Caco-2 (cell line): Measurements from ENCODE around the gene EXD3. TPM values are rescaled to one million over a fixed set of nuclear protein-coding genes. Genes with fewer than 3 reads are reported as not detected.

Experiments used
- BruUV-seq: library from RNA; stranded (reverse); fragments of 400-500 nt; replicated peaks from 2 replicates; lab custom pipeline; 2021; lab: Mats Ljungman, UMichigan
- CTCF ChIA-PET: fragments of 300-600 bp; sonication (Branson Sonifier 250); formaldehyde crosslinking; loops from one replicate; lab custom pipeline; 2022; ENCODE audit warnings: antibody characterized with exemption; lab: Charles Lee
- POLR2A ChIA-PET: fragments of 300-600 bp; sonication (Branson Sonifier 250); formaldehyde crosslinking; loops from one replicate; lab custom pipeline; 2022; ENCODE audit warnings: antibody characterized with exemption; lab: Charles Lee
- DNase-seq, 2 experiments: peaks; one replicate each; pipeline versions ENCODE4 v3.0.0 to v3.0.0-alpha.2; 2020 to 2022
- H3K27me3 ChIP-seq: replicated peaks from 2 replicates; pipeline ENCODE4 v1.6.0; 2011; ENCODE audit warnings: low read length; ENCODE audit not compliant: control insufficient read depth, insufficient read depth
- H3K36me3 ChIP-seq: 2 replicates; pipeline ENCODE4 v1.5.1; 2011; ENCODE audit warnings: low read length; ENCODE audit not compliant: control insufficient read depth, insufficient read depth
- H3K4me1 ChIP-seq: fragments of 250-450 bp; sonication (Bioruptor Pico); 2 replicates; pipeline ENCODE4 v1.5.1; 2020; ENCODE audit warnings: mild to moderate bottlenecking
- H3K4me3 ChIP-seq: 2 replicates; pipeline ENCODE4 v1.5.1; 2011; ENCODE audit warnings: low read depth, mild to moderate bottlenecking, control low read depth, low read length
- H3K9me3 ChIP-seq: fragments of 250-450 bp; sonication (Bioruptor Pico); 2 replicates; pipeline ENCODE4 v1.5.1; 2020; ENCODE audit warnings: mild to moderate bottlenecking, moderate library complexity
- H3K27ac Mint-ChIP-seq: one replicate; pipeline ENCODE4 v1.8.0; 2022; ENCODE audit warnings: mixed read lengths; ENCODE audit not compliant: unreplicated experiment
- H3K27me3 Mint-ChIP-seq: one replicate; pipeline ENCODE4 v1.8.0; 2022; ENCODE audit warnings: mixed read lengths; ENCODE audit not compliant: insufficient read depth, unreplicated experiment
- H3K36me3 Mint-ChIP-seq: one replicate; pipeline ENCODE4 v1.8.0; 2022; ENCODE audit warnings: mild to moderate bottlenecking, mixed read lengths; ENCODE audit not compliant: insufficient read depth, unreplicated experiment
- H3K4me1 Mint-ChIP-seq: one replicate; pipeline ENCODE4 v1.8.0; 2022; ENCODE audit warnings: low read depth, mixed read lengths; ENCODE audit not compliant: unreplicated experiment
- H3K4me3 Mint-ChIP-seq: one replicate; pipeline ENCODE4 v1.8.0; 2022; ENCODE audit warnings: mild to moderate bottlenecking, moderate library complexity, mixed read lengths; ENCODE audit not compliant: unreplicated experiment
- H3K9me3 Mint-ChIP-seq: one replicate; pipeline ENCODE4 v1.8.0; 2022; ENCODE audit warnings: mixed read lengths; ENCODE audit not compliant: unreplicated experiment
- intact Hi-C: fragments of 100-400 bp; cut with micrococcal nuclease; formaldehyde crosslinking; loops from one replicate; pipeline ENCODE4 v1.10.0; 2022; ENCODE audit not compliant: unreplicated experiment
- total RNA-seq: library from RNA; stranded (reverse); gene quantifications from 2 replicates; pipeline ENCODE4 v1.2.3, GENCODE V29; 2022
- TF ChIP-seq, protein P1 (sequence below), 2 experiments: fragments of 200-600 bp in 1 of 2; IDR thresholded peaks; 1 replicate in 1 of 2; 2 replicates in 1 of 2; pipeline versions ENCODE4 v1.5.1 to v1.8.0; 2011 to 2022; ENCODE audit warnings: antibody characterized with exemption in 1 of 2, control low read depth in 1 of 2, inconsistent platforms in 1 of 2, low read depth in 1 of 2, low read length in 1 of 2, mild to moderate bottlenecking in 1 of 2, moderate library complexity in 1 of 2; ENCODE audit not compliant: insufficient read depth in 1 of 2, severe bottlenecking in 1 of 2, unreplicated experiment in 1 of 2

EXD3 gene
- total RNA-seq, 1 experiment from 2014 or later, result 10.9 TPM

DNA sequence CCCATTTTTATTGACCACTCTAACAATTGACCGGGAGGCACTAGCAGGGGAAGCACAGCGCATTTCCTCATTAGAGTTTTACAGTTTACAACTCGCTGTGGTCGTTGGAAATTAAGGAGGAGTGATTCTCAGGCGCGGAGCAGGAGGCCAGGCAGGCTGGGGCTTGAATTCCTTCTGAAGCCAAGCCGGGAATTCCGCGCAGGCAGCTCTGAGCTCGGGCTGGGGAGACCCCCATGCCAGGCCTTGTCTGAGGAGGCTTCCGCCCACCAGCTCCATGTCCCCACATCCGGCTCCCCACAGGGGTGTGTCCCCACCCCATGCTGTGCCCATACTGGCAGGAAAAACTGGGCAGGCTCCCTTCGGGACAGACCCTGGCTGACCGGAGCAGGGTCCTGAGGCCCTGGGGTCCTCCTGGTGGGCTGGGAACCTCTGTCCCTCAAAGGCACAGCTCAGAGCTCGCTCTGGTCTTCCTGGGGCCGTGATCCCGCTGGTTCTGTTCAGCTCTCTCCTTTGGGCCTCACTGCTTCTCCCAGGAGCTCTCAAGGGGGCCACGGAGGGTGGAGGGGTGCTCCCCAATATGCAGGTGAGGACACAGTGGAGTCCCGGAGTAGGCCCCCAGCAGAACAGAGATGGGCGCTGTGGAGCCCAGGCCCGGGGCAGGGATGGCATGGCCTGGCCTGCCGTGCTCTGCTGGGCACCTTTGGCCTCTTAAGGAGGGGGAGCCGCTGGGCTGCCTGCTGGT lies 119.6 kb downstream of the EXD3 start:
- H3K9me3 Mint-ChIP-seq, result no peaks in the 10 kb centered on the region
- H3K4me1 ChIP-seq, result peaks cover 23% of the 10 kb centered on the region
- H3K27me3 ChIP-seq, result no peaks in the 10 kb centered on the region
- POLR2A ChIA-PET, result no interaction called here
- no peaks in the 10 kb centered on the region for H3K9me3 ChIP-seq
- CTCF ChIA-PET, result interaction anchor here (1.7 to 2.0 kb wide), 4 partner anchors 10 to 138 kb away, joined by 7 to 14 read pairs (median 8); partner anchors contain the start of gene ENTPD8
- no peaks in the 10 kb centered on the region for H3K27me3 Mint-ChIP-seq
- H3K36me3 ChIP-seq, result no peaks in the 10 kb centered on the region
- intact Hi-C loops, result loop anchor here (5.0 kb wide), 1 partner anchor 119 kb away; the partner anchor contains the start of genes EXD3 and NOXA1
- BruUV-seq, result no TSS peak
- H3K27ac Mint-ChIP-seq, result no peak overlapping the region
- peak in 1 of 2 experiments; percentile 36 for DNase-seq
- peaks cover 25% of the 10 kb centered on the region for H3K36me3 Mint-ChIP-seq
- H3K4me1 Mint-ChIP-seq, result no peaks in the 10 kb centered on the region
- peak overlapping the region; percentile 47 for H3K4me3 Mint-ChIP-seq
- TF ChIP-seq, protein P1, sequence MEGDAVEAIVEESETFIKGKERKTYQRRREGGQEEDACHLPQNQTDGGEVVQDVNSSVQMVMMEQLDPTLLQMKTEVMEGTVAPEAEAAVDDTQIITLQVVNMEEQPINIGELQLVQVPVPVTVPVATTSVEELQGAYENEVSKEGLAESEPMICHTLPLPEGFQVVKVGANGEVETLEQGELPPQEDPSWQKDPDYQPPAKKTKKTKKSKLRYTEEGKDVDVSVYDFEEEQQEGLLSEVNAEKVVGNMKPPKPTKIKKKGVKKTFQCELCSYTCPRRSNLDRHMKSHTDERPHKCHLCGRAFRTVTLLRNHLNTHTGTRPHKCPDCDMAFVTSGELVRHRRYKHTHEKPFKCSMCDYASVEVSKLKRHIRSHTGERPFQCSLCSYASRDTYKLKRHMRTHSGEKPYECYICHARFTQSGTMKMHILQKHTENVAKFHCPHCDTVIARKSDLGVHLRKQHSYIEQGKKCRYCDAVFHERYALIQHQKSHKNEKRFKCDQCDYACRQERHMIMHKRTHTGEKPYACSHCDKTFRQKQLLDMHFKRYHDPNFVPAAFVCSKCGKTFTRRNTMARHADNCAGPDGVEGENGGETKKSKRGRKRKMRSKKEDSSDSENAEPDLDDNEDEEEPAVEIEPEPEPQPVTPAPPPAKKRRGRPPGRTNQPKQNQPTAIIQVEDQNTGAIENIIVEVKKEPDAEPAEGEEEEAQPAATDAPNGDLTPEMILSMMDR (IDR thresholded peaks at IDR 0.05; ENCODE audit: insufficient read depth in 1 of 2, low read depth in 1 of 2, low read length in 1 of 2, severe bottlenecking in 1 of 2, unreplicated experiment in 1 of 2), result no peak
- H3K4me3 ChIP-seq, result peak overlapping the region; percentile 57

DNA sequence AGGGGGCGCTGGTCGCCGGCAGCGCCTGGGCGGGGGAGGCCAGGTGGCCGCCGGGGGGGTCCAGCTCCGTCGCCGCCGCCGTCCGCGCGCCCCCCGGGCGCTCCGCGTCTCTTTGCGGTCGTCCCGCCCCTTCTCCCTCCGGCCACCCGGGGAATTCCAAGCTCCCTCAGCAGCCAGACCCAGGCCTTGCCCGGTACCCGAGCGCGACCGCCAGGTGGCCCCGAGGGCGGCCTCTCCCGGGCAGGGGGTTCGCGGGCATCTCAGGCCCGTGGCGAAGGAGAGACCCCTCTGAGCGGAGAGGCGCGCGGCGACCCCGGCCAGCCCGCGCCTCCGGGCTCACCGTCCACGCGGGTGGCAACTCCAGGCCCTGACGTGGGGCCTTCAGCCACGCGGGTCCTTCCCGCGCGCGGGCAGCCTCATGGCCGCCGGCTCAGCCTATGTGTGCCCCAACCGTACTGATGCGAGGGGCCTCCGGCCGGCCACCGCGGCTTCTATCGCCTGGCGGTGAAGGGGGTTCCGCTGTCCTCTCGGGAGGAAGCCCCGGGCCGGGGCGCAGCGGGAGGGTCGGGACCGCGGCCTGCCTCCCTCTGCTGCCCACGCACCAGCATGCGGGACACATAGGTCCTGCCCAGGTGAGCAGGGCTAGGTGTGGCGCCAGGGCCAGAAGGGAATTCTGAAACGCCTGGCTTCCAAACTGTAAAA lies 120.4 kb downstream of the EXD3 start:
- peak overlapping the region; percentile 90 for H3K4me3 Mint-ChIP-seq
- Histone ChIP-seq H3K4me1 (peaks cover 18% of the 10 kb centered on the region), H3K36me3 (no peaks in the 10 kb centered on the region), H3K27me3 (no peaks in the 10 kb centered on the region), H3K4me3 (peak overlapping the region; percentile 57), H3K9me3 (no peaks in the 10 kb centered on the region)
- H3K9me3 Mint-ChIP-seq, result no peaks in the 10 kb centered on the region
- H3K27ac Mint-ChIP-seq, result no peak overlapping the region
- H3K36me3 Mint-ChIP-seq, result peaks cover 25% of the 10 kb centered on the region
- POLR2A ChIA-PET, result interaction anchor here (0.5 to 1.8 kb wide), 14 partner anchors 9 to 455 kb away, joined by 3 to 40 read pairs (median 6); partner anchors contain the start of genes ENTPD8, EXD3, MAN1B1 and NOXA1
- CTCF ChIA-PET, result interaction anchor here (0.6 to 2.0 kb wide), 18 partner anchors 8 to 357 kb away, joined by 3 to 18 read pairs (median 6); partner anchors contain the start of genes ENTPD8, EXD3, MRPL41 and NOXA1
- TF ChIP-seq, protein P1 (IDR thresholded peaks at IDR 0.05; ENCODE audit: insufficient read depth in 1 of 2, low read depth in 1 of 2, low read length in 1 of 2, severe bottlenecking in 1 of 2, unreplicated experiment in 1 of 2), result peak; percentile 71 to 77
- intact Hi-C loops, result loop anchor here (5.0 kb wide), 1 partner anchor 120 kb away; the partner anchor contains the start of genes EXD3 and NOXA1
- H3K27me3 Mint-ChIP-seq, result no peaks in the 10 kb centered on the region
- BruUV-seq, result TSS peak; percentile 34
- H3K4me1 Mint-ChIP-seq, result no peaks in the 10 kb centered on the region
- DNase-seq, result peak; percentile 32 to 80

DNA sequence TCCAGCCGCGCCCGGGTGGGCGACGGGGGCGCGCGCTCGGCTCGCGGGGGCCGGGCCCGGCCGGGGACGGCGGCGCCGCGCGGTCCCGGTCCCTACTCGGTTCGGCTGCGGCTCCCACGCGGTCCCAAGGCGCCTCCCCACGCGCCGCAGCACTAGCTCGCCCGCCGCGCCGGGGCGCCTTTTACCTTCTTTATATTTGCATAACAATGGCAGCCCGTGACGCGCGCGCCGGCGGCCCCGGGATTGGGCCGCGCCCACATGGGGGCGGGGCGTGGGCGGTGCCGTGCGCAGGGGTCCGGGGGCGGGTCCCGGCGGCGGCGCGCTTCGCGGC lies 120.9 kb downstream of the EXD3 start, which contains the start of gene NRARP:
TSS of gene NRARP (minus strand) at position 154 of the 331 bp plus-strand sequence. CDS start 343 bp downstream, outside the sequence.
- H3K4me3 Mint-ChIP-seq, result peak within 1 kb of the TSS; percentile 90
- Histone ChIP-seq H3K4me1 (peaks cover 13% of the 10 kb centered on the region; the same call in 1 of the 2 replicates), H3K36me3 (no peaks in the 10 kb centered on the region), H3K27me3 (no peaks in the 10 kb centered on the region), H3K4me3 (peak within 1 kb of the TSS; percentile 99), H3K9me3 (no peaks in the 10 kb centered on the region)
- peak within 1 kb of the TSS; percentile 84 for H3K27ac Mint-ChIP-seq
- DNase-seq, result peak; percentile 92 to 96
- peaks cover 26% of the 10 kb centered on the region for H3K36me3 Mint-ChIP-seq
- intact Hi-C loops, result loop anchor here (5.0 kb wide), 1 partner anchor 120 kb away; the partner anchor contains the start of genes EXD3 and NOXA1
- H3K9me3 Mint-ChIP-seq, result no peaks in the 10 kb centered on the region
- no TSS peak for BruUV-seq
- H3K27me3 Mint-ChIP-seq, result no peaks in the 10 kb centered on the region
- H3K4me1 Mint-ChIP-seq, result no peaks in the 10 kb centered on the region
- ChIA-PET POLR2A (interaction anchor here (0.5 to 1.8 kb wide), 13 partner anchors 9 to 455 kb away, joined by 3 to 40 read pairs (median 6); partner anchors contain the start of genes ENTPD8, EXD3, MAN1B1 and NOXA1), CTCF (interaction anchor here (0.6 to 2.0 kb wide), 19 partner anchors 9 to 278 kb away, joined by 3 to 18 read pairs (median 6); partner anchors contain the start of genes ENTPD8, EXD3, MRPL41 and NOXA1)
- TF ChIP-seq, protein P1 (IDR thresholded peaks at IDR 0.05; ENCODE audit: insufficient read depth in 1 of 2, low read depth in 1 of 2, low read length in 1 of 2, severe bottlenecking in 1 of 2, unreplicated experiment in 1 of 2), result no peak
